Hepatocyte (in vitro differentiated cells): ENCODE measurements around the gene PIP4P1. TPM values are rescaled to one million over a fixed set of nuclear protein-coding genes. Genes with fewer than 3 reads are reported as not detected.

Experiments
- DNase-seq: peaks from one replicate; pipeline ENCODE4 v3.0.0-alpha.2; 2016; ENCODE audit warnings: low spot score
- H2AFZ ChIP-seq: fragments of 200-600 bp; sonication (generic); 2 replicates; pipeline ENCODE4 v1.6.0; 2016; ENCODE audit warnings: antibody characterized with exemption, mild to moderate bottlenecking
- H3K27ac ChIP-seq: fragments of 200-600 bp; sonication (generic); 2 replicates; pipeline ENCODE4 v1.5.1; 2016; ENCODE audit warnings: mild to moderate bottlenecking
- H3K27me3 ChIP-seq: fragments of 200-600 bp; sonication (generic); 2 replicates; pipeline ENCODE4 v1.6.1; 2016
- H3K36me3 ChIP-seq: fragments of 200-600 bp; sonication (generic); replicated peaks from 2 replicates; pipeline ENCODE4 v1.5.1; 2016; ENCODE audit warnings: low read depth; ENCODE audit not compliant: insufficient read depth
- H3K4me1 ChIP-seq: fragments of 200-600 bp; sonication (generic); 2 replicates; pipeline ENCODE4 v1.5.1; 2016; ENCODE audit warnings: mild to moderate bottlenecking, moderate library complexity; ENCODE audit not compliant: insufficient read depth
- H3K4me2 ChIP-seq: fragments of 200-600 bp; sonication (generic); 2 replicates; pipeline ENCODE4 v1.6.0; 2016
- H3K4me3 ChIP-seq: fragments of 200-600 bp; sonication (generic); 2 replicates; pipeline ENCODE4 v1.5.1; 2016; ENCODE audit warnings: mild to moderate bottlenecking
- H3K79me2 ChIP-seq: fragments of 200-600 bp; sonication (generic); 2 replicates; pipeline ENCODE4 v1.6.0; 2017; ENCODE audit warnings: mild to moderate bottlenecking
- H3K9me2 ChIP-seq: fragments of 200-600 bp; sonication (generic); replicated peaks from 2 replicates; pipeline ENCODE4 v1.6.0; 2017; ENCODE audit warnings: mild to moderate bottlenecking; ENCODE audit not compliant: insufficient read depth
- H3K9me3 ChIP-seq: fragments of 200-600 bp; sonication (generic); 2 replicates; pipeline ENCODE4 v1.5.1; 2016; ENCODE audit warnings: low read depth, mild to moderate bottlenecking
- H4K20me1 ChIP-seq: fragments of 200-600 bp; sonication (generic); 2 replicates; pipeline ENCODE4 v1.6.0; 2016; ENCODE audit warnings: mild to moderate bottlenecking; ENCODE audit not compliant: insufficient read depth, poor library complexity, severe bottlenecking
- CTCF ChIP-seq: fragments of 200-600 bp; sonication (generic); IDR thresholded peaks from 2 replicates; pipeline ENCODE4 v1.5.1; 2016; ENCODE audit warnings: antibody characterized with exemption, mild to moderate bottlenecking; ENCODE audit not compliant: poor library complexity
- EZH2 ChIP-seq: fragments of 200-600 bp; sonication (generic); IDR thresholded peaks from 2 replicates; pipeline ENCODE4 v1.6.1; 2016; ENCODE audit warnings: antibody characterized with exemption, mild to moderate bottlenecking, borderline replicate concordance
- EZH2phosphoT487 ChIP-seq: fragments of 200-600 bp; sonication (generic); IDR thresholded peaks from one replicate; pipeline ENCODE4 v1.6.1; 2018; ENCODE audit warnings: antibody characterized with exemption, mild to moderate bottlenecking, low read depth, moderate library complexity; ENCODE audit not compliant: unreplicated experiment, severe bottlenecking
- WGBS: methylation state at CpG from one replicate; pipeline ENCODE4 v1.1.6; 2016; ENCODE audit warnings: low lambda C conversion rate; ENCODE audit errors: missing lambda C conversion rate; 5-methylcytosine and 5-hydroxymethylcytosine counted together
- polyA plus RNA-seq: library from polyadenylated mRNA; unstranded; fragments of >200 nt; fragmentation: Nextera tagmentation; extraction: Ambion mirVana; gene quantifications from 2 replicates; pipeline ENCODE4 v1.2.1, GENCODE V29; 2016
- total RNA-seq: library from RNA; depleted of rRNA; stranded (reverse); fragments of >200 nt; gene quantifications from 2 replicates; pipeline ENCODE4 v1.2.3, GENCODE V29; 2014

PIP4P1 gene
- total and polyA plus RNA-seq, 2 experiments from 2014 or later: 40.1 to 85.0 TPM

DNA sequence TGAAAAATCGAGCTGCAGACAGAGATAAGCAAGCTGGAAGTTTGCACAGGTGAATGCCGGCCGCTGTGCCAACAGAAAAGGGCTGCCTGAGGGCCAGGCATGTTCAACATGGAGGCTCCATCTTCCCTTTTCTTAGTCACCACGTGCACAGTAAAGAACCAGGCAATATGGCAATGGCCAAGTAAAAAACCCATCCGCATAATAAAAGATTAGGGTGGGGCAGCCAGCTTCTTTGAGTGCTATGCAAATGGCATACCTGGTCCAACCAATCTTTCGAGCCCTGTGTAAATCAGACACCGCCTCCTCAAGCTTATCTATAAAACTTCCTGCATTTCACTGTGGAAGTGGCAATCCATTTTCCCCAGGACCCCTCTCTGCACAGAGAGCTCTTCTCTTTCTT lies 24.7 kb upstream of the PIP4P1 start:
- TF ChIP-seq EZH2phosphoT487 (no peak), CTCF (no peak), EZH2 (no peak)
- Histone ChIP-seq H3K4me1 (no peaks in the 10 kb centered on the region), H3K4me2 (no peak overlapping the region), H3K79me2 (no peaks in the 10 kb centered on the region), H3K9me2 (no peaks in the 10 kb centered on the region), H3K36me3 (no peaks in the 10 kb centered on the region), H3K4me3 (no peak overlapping the region), H3K27ac (no peak overlapping the region), H2AFZ (no peak overlapping the region), H4K20me1 (no peaks in the 10 kb centered on the region), H3K9me3 (no peaks in the 10 kb centered on the region), H3K27me3 (no peaks in the 10 kb centered on the region)
- WGBS: 52% methylated on average over 7 of the region's 7 CpGs
- no peak for DNase-seq

- H3K27ac ChIP-seq: no peak overlapping the region
- H3K4me2 ChIP-seq: no peak overlapping the region
- no peaks in the 10 kb centered on the region for H3K9me2 ChIP-seq
- H3K36me3 ChIP-seq: no peaks in the 10 kb centered on the region
- H3K4me1 ChIP-seq: no peaks in the 10 kb centered on the region
- H2AFZ ChIP-seq: no peak overlapping the region
- no peak overlapping the region for H3K4me3 ChIP-seq
- TF ChIP-seq EZH2phosphoT487 (no peak), CTCF (no peak), EZH2 (no peak)
- no peaks in the 10 kb centered on the region for H3K9me3 ChIP-seq
- no peaks in the 10 kb centered on the region for H3K79me2 ChIP-seq
- H3K27me3 ChIP-seq: no peaks in the 10 kb centered on the region
- H4K20me1 ChIP-seq: no peaks in the 10 kb centered on the region
- WGBS: 90% methylated on average over 5 of the region's 5 CpGs
- no peak for DNase-seq
Observed at GRCh38 chr14:20482382-20482781, 21.1 kb upstream of the PIP4P1 start.

- H3K9me2 ChIP-seq: no peaks in the 10 kb centered on the region
- H3K4me2 ChIP-seq: no peak overlapping the region
- no peak overlapping the region for H3K4me3 ChIP-seq
- H3K9me3 ChIP-seq: no peaks in the 10 kb centered on the region
- H2AFZ ChIP-seq: no peak overlapping the region
- WGBS: 96% methylated on average over 2 of the region's 2 CpGs
- H3K27ac ChIP-seq: no peak overlapping the region
- peaks cover 6% of the 10 kb centered on the region for H3K79me2 ChIP-seq
- no peaks in the 10 kb centered on the region for H3K4me1 ChIP-seq
- TF ChIP-seq EZH2 (no peak), EZH2phosphoT487 (no peak), CTCF (no peak)
- H3K36me3 ChIP-seq: no peaks in the 10 kb centered on the region
- H4K20me1 ChIP-seq: no peaks in the 10 kb centered on the region
- DNase-seq: no peak
- no peaks in the 10 kb centered on the region for H3K27me3 ChIP-seq
Observed at GRCh38 chr14:20478894-20479293, 17.7 kb upstream of the PIP4P1 start.
